ENCODE data around the gene KDM4B.
"Not testable (repeated sequence)": the region's sequence is repeated elsewhere in the genome, so short reads cannot be mapped to it uniquely, and the experiment has no call there.

Gene KDM4B

GRCh38 chr19:4967738-4968461 is 1.0 kb upstream of the KDM4B start:
- DNase-seq (ENCODE audit: low read depth) = no peak

- DNase-seq (ENCODE audit: low read depth) = no peak
Measured at GRCh38 chr19:4969292-4969771, 419 bp downstream of the KDM4B start.

- no peak for DNase-seq (ENCODE audit: low read depth)
Measured at GRCh38 chr19:4969772-4970531, 1.0 kb downstream of the KDM4B start.

- DNase-seq (ENCODE audit: low read depth) = no peak
Measured at GRCh38 chr19:4970558-4971423, 1.9 kb downstream of the KDM4B start.

GRCh38 chr19:4971424-4971793 is 2.5 kb downstream of the KDM4B start:
- DNase-seq (ENCODE audit: low read depth) = no peak

GRCh38 chr19:4971816-4972495 is 3.0 kb downstream of the KDM4B start:
- DNase-seq (ENCODE audit: low read depth) = no peak

GRCh38 chr19:4972509-4973230 is 3.8 kb downstream of the KDM4B start:
- no peak for DNase-seq (ENCODE audit: low read depth)

GRCh38 chr19:4974880-4975469 is 6.1 kb downstream of the KDM4B start:
- no peak for DNase-seq (ENCODE audit: low read depth)

- not testable (repeated sequence) for DNase-seq (ENCODE audit: low read depth)
Measured at GRCh38 chr19:4975601-4976000, 6.7 kb downstream of the KDM4B start.

- DNase-seq (ENCODE audit: low read depth) = peak; percentile 83
Measured at GRCh38 chr19:4976401-4977298, 7.7 kb downstream of the KDM4B start.

GRCh38 chr19:4977299-4978174 is 8.6 kb downstream of the KDM4B start:
- peak; percentile 88 for DNase-seq (ENCODE audit: low read depth)

GRCh38 chr19:4979211-4979807 is 10.4 kb downstream of the KDM4B start:
- DNase-seq (ENCODE audit: low read depth) = no peak

GRCh38 chr19:4980067-4980466 is 11.2 kb downstream of the KDM4B start:
- DNase-seq (ENCODE audit: low read depth) = no peak

- no peak for DNase-seq (ENCODE audit: low read depth)
Measured at GRCh38 chr19:4980838-4981680, 12.1 kb downstream of the KDM4B start.

- no peak for DNase-seq (ENCODE audit: low read depth)
Measured at GRCh38 chr19:4981681-4981958, 12.7 kb downstream of the KDM4B start.

- DNase-seq (ENCODE audit: low read depth) = no peak
Measured at GRCh38 chr19:4983346-4984105, 14.6 kb downstream of the KDM4B start.

GRCh38 chr19:4984106-4984380 is 15.1 kb downstream of the KDM4B start:
- no peak for DNase-seq (ENCODE audit: low read depth)
